ENCODE measurements around the gene FAM110D.

The FAM110D gene

GRCh38 chr1:26164036-26164860 is 5.4 kb downstream of the FAM110D start:
- no peak for FAIRE-seq

DNA sequence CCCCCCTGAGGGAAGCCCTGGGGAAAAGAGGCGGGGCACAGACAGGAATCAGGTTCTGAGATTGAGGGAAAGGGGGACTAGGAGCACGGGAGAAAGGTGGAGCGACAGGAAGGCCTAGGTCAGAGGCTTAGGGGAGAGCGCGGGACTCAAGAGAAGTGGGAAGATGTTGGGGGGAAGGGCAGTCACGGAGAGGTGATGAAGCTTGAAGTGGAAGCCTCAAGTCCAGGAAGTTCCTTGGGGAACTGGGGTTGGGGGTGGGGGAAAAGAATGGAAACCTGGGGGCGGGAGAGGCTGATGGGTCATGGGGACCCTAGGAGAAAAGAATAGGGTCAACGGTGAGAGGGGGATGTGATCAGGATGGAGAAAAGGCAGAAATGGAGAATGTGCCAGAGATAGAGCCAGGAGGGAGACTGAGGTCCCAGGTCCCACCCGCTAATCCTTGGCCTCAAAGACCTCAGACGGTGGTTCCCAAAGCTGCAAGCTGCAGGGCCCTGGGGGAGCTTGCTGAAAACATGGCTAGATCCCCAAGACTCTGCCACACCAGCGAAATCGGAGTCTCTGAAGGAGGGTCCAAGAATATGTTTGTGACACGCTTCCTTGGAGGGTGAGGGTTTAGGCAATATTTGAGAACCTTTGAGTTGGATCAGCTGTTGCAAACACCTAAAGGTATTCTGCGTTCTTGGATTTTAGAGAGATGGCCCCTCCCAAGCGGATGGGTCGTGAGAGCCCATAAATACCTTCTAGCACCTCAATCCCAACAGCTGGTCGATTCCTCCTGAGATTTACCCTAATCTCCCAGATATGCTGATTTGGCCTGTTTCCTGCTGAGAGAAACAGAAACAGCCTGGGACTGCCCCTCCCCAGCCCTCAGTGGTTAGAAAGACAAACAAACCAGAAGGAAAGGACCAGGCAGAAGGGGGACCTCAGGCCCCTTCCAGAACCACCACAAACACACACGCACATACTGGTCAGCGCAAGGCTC is 6.3 kb downstream of the FAM110D start:
- FAIRE-seq: no peak

DNA sequence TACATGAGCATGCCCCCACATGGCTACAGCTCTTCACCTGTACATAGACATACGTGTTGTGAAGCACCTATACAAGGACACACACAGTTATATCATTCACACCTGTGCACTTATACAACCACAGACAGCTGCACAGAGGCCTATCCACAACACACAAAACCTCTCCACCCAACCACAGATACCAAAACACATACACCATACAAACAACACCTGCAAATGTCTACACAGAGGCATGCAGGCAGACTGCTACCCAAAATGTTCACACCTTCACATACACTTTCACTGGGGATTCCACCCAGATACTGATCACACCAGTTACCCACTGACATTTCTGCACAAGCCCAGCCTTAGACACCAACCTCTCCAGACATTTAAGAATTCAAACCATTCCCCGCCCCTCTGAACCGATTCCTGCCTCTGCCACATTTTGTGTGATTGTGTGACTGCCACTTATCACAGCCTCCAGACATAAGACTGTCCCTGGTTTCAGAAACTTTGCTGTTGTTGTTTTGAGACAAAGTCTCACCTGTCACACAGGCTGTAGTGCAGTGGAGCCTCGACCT is 7.9 kb downstream of the FAM110D start:
- no peak for FAIRE-seq

DNA sequence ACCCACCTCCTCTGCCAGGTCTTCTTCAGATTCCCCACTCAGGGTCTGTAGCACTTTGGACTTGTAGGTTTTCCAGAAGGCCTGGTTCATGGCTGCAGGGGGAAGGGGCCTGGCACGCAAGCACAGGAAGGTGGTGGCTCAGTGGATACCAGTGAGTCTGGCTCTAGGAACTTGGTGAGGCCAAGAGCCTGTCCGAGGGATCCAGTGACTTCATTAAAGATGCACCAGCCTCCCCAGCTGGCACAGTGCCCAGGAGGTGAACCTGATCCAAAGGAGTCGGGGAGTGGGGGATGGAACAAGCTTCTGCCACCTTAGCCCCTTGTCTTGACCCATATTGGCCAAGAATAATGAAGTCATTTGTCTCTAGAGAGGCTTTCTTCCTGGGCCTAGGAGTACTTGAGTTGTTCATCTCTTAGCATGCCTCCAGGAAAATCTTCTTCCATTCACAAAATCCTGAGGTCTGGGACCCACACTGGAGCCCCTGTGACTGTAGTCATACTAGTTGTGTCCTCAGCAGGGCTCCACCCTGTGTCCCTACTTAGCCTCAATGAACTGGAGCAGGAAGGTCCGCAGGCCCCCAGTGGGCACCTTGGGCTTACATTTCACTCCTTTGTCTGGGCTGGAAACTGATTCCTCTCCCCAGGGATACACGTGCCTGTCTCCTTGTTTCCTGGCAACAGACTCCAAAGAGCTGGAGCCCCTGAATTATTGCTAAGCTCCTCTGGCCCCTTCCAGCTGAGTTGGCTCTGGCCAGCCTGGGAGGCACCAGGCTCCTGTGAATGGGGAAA is 9.7 kb downstream of the FAM110D start, which contains the start of gene C1orf232:
Gene C1orf232 (minus strand): TSS at position 554 of the 788 bp plus-strand sequence. CDS start 464 bp downstream, at position 90.
- FAIRE-seq: no peak

GRCh38 chr1:26169198-26169554 is 10.3 kb downstream of the FAM110D start:
- FAIRE-seq: no peak

DNA sequence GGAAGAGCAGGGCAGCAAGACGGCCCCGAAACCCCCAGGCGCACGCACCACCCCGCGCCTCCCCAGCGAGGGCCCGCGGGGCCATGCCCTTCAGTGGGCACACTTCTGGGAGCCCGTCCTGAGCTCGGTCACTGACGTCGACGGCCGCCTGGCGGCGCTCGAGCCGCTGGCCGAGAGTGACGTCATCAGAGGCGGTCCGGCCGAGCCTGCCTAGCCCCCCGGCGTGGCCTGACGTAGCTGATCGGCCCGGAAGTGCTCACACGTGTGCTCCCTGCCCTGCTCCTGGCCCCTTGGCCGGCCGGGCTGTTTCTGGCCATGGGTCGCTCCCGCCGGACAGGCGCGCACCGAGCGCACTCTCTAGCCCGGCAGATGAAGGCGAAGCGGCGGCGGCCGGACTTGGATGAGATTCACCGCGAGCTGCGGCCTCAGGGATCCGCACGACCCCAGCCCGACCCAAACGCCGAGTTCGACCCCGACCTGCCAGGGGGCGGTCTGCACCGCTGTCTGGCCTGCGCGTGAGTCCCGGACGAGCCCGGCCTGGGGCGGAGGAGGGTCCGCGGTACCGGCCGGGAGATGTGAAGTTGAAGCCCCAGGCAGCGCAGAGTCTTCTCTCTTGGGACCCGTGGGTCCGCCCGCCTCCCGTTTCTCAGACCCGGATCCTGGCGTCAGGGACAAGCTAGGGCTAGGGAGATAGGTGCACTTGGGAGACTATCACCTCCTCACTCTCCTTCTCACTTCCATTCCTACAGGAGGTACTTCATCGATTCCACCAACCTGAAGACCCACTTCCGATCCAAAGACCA is 11.0 kb downstream of the FAM110D start, which contains the start of gene ZNF593:
Gene ZNF593 (plus strand): TSS at position 240 of the 803 bp plus-strand sequence. CDS start 76 bp downstream, at position 316.
- FAIRE-seq: peak; percentile 79

- no peak for FAIRE-seq
These were observed 11.6 kb downstream of the FAM110D start for GRCh38 chr1:26170472-26170821.

DNA sequence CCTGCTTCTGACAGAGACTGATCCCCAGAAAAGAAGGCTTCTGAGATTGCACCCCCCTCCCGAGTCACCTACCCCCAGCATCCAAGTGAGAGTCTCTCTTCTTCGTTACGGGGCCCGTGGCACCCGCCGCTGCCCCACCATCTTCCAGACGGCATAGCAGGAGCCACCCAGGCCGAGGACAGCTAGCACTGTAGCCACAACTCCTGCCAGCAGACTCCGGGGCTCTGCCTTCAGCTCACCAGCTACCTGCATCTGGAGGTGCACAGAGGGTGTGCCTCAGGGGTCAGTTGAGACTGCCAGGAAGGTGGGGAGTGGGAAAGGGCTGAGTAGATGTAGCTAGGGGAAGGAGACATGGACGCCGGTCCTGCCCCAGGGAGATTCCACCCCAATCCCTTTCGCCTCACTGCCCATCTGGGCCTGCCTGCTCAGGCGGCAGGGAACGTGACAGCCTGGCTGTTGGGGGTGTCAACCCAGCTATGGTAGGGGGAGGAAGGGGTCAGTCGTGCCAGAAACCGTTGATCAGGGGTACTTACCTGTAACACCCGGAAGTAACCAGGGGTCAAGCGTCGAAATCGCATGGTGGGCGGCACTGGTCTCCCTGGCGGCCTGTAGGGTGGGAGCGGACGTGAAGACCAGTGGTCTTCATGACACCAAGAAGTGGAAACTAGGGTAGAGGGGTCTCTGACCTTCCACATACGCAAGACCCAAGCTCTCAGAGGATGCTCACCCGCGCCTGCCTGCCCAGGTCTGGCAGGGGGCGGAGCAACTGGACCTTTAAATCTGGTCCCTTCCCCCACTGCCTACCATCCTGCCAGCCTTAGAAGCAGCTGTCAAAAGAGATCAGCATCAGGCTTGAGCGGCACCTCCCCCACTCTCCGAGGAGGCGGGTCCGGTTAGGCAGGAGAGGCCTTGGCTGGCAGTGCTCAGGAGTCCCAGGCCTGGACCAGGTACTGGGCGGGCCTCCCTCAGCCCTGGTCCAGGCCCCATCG is 12.5 kb downstream of the FAM110D start, which contains the start of gene ZNF593OS:
Gene ZNF593OS (minus strand): TSS at position 749 of the 989 bp plus-strand sequence. CDS start 171 bp downstream, at position 578.
- no peak for FAIRE-seq

GRCh38 chr1:26175346-26175745 is 16.5 kb downstream of the FAM110D start:
- no peak for FAIRE-seq

- FAIRE-seq: no peak
These were observed 18.4 kb downstream of the FAM110D start, which contains the start of gene CNKSR1 for GRCh38 chr1:26177182-26177684. Gene CNKSR1, plus strand, starts transcription at chr1:26177491. Its CDS starts 57 bp downstream, at chr1:26177548.

DNA sequence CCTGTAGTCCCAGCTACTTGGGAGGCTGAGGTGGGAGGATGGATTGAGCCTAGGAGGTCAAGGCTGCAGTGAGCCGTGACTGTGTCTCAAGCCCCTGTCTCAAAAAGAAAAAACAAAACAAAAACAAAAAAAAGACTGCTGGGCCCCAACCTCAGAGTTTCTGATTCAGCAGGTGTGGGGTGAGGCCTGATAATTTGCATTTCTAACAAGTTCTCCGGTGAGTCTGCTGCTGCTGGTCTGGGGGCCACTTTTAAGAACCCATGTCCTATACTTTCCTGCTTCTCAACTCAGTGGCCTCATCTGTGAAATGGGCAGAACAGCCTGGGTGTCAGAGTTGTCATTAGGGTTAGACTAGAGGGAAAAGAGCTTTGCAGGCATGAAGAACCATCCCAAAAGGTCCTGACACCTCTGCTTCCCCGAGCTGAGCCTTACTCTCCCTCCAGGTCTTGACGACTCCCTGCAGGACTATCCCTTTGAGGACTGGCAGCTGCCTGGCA is 21.2 kb downstream of the FAM110D start:
- no peak for FAIRE-seq

GRCh38 chr1:26181586-26182382 is 22.9 kb downstream of the FAM110D start:
- FAIRE-seq: no peak

- no peak for FAIRE-seq
These were observed 23.5 kb downstream of the FAM110D start for GRCh38 chr1:26182383-26182696.

- FAIRE-seq: no peak
These were observed 25.2 kb downstream of the FAM110D start for GRCh38 chr1:26184086-26184485.

DNA sequence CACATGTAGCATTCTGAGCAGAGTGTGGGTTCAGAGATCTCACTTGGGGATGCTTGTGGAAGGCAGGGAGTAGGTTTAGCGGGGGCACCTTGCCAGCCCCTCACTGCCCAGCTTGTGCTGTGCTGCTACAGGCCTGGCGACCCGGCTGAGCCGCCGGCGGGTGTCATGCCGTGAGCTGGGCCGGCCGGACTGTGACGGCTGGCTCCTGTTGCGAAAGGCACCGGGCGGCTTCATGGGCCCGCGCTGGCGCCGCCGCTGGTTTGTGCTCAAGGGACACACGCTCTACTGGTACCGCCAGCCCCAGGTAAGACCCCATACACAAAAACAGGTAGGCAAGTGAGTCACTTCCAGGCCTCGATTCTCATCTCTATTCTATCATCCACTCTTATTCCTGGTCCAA is 26.0 kb downstream of the FAM110D start:
- FAIRE-seq: no peak

DNA sequence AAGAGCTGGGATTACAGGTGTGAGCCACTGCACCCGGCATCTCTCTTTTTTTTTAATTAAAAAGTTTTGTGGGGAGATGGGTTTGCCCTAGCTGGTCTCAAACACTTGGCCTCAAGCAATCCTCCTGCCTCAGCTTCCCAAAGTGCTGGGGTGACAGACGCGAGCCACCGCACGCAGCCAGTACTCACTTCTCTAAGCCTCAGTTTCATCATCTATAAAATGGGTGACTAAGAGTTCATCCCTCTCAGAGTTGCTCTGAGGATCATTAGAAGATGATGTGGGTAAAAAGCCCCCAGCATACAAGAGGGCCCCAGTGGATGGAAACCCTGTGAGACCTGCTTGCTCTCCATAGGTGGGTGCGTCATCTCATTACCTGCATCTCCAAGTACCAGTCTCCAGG is 29.0 kb downstream of the FAM110D start:
- FAIRE-seq: no peak

- no peak for FAIRE-seq
These were observed 29.6 kb downstream of the FAM110D start for GRCh38 chr1:26188477-26188876.

- FAIRE-seq: no peak
These were observed 30.5 kb downstream of the FAM110D start for GRCh38 chr1:26189331-26189730.

GRCh38 chr1:26189751-26190275 is 30.9 kb downstream of the FAM110D start:
- no peak for FAIRE-seq
